Stimulated activated naive CD4-positive, alpha-beta T cell treated with Interleukin-2 at 50 U/mL for 16 hours (primary cell): Measurements from ENCODE around the gene GPR21.

Source experiments
- DNase-seq: peaks from one replicate; lab custom pipeline; 2025; lab: John Stamatoyannopoulos, UW

Gene GPR21

DNA sequence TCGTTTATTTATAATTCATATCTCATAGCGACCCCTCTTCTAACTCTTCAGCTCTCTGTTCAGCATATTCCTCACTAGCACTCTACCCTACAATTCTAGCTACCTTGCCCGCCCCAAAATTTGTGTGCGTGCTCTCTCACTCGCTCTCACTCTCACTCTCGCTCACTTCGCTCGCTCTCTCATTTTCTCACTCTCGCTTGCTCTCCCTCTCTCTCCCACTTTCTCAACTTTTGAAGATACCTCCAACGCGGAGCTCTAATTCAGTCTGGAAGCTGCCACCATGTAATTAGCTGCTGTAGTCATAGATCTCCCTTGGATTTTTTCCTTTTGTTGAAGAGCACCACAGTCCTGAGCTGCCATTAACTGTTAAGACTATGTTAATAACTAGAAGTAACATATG is 30.4 kb downstream of the GPR21 start:
- DNase-seq: no peak

DNA sequence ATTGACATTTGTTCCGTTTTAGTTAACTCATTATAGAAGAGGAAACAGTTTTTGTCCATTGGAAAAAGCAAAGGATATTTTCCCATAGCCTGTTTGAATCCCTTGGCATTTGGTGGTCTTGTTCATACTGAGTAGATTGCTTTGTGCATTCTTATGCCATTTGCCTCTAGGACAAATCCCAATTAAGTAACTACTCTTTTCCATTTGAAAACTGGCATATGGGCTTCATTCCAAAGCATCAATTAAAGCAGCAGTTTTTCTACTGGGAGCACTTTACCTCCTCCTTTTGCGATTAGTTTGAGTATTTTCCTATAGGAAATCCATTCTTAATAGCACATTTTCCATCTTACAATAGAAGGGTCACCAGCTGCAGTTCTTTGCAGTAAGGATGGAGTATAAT is 31.2 kb downstream of the GPR21 start:
- DNase-seq: no peak

DNA sequence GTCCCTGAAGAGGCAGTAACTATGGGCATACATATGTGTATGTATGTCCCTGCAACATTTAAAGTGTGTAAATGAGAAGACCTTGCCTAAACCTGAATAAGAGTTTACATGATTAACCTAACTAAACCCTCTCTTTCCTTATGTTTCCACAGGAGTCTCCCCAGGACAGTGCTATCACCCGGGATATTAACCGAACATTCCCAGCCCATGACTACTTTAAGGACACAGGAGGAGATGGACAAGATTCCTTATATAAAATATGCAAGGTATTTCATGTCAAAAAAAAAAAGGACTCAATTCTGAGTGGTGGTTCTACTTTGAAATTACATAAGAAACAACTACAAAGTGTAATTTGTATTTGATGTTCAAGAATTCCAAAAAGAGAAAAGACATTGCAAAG is 31.7 kb downstream of the GPR21 start:
- DNase-seq: no peak

DNA sequence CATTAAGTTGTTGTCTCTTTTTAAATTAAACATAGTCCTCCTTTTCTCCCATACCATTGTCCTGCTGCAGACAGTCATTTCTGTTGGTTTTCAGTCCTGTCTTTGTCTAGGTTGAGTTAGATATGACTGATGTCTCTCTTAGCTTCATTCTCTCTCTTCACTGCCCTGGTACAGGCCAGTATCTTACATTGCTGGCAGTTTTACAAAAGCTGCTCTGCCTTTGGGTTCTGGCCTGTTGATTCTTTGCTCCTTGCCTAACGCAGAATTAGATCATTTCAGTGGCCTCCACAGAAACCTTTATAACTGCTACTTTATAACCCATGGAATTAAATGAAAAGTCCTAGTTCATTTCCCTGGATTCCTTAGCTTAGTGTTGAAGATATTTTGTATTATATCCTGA is 33.7 kb downstream of the GPR21 start:
- no peak for DNase-seq

DNA sequence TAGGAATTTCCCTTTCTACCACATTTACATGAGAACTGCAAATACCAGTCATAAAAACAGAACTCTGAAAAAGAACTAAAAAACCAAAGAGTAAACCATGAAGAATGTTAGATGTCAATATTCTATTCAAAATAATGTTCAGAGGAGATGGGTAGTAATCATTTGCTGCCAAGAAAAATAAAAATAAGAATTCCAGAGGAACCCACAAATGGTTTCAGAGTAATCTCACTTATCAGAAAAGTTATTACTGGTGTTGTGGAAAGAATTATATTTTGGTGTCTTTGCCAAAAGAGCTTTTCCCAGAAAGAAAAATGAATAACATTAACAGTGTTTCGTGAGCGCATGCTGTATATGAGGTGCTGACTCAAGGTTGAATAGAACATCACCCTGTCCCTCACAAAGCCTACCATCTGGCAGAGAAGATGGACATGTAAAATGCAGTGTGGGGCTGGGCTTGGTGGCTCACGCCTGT is 35.6 kb downstream of the GPR21 start:
- no peak for DNase-seq

DNA sequence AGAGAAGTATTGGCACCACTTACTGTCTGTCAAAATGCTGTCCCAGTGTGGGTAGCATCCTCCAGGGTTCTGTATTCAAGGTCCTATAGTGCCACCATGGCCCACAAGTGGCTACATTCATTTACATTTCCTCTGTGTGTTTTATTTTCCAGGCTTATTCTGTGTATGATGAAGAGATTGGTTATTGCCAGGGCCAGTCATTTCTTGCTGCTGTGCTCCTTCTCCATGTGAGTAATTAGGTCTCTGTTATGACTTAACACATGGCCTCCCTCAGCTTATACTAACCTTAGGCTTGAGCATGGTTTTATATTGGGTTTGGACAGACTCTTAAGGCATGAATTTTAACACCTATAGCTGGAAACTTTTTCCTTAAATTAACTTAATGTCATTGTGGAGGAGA is 36.7 kb downstream of the GPR21 start:
- no peak for DNase-seq

DNA sequence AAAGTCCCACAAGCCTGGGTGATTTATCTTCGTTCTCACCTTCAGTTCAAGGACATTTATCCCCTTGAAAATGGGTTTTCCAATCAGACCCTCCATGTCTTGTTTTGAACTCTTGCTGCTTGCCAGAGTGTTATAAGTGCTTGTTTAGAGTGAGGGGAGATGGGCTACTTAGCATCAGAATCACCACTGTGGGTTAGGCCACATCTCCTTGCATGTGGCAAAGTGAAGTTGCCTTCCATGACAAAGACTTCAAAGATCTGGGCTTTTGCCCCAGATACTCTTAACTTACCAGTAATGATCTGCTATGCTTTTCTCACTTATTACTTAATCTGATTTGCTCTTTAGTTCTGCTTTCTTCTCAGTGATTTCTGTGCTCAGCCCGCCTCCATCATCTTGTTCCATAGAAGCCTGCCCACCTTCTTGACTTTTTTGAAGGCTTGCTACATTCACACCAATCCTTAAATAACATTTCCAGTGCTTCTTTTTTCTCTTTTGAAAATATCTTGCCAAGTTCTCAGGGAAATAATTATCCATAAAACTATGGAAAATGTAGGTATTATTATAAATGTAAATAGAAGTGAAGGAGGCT is 39.0 kb downstream of the GPR21 start:
- no peak for DNase-seq

DNA sequence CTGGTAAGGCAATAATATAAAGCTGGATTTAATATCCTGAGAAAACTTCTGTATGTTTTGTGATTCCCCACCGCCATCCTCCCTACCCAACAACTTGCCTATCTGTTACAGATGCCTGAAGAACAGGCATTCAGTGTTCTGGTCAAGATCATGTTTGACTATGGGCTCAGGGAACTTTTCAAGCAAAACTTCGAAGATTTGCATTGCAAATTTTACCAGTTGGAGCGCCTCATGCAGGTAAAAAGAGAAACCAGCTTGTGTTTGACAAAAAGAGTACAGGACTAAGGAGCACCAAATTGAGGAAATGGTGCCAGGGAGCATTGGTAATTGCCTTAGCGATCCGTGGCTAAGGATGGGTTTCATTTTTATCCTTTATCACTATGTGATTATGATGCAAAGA is 40.0 kb downstream of the GPR21 start:
- no peak for DNase-seq

DNA sequence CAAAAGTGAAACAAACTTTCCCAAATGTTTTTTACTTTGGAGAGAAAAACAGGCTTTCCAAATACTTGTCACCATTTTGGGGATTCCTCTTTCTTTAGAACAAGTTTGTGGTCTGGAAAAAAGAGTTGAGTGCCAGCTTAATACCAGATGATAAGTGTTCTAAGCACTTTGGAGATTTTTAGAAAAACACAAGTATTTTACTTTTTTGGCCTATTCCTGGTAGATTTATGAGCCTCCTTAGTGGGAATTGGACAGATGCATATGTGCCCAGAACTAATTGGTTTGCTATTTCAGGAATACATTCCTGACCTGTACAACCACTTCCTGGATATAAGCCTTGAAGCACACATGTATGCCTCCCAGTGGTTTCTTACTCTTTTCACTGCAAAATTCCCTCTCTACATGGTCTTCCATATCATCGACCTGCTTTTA is 40.5 kb downstream of the GPR21 start:
- no peak for DNase-seq

DNA sequence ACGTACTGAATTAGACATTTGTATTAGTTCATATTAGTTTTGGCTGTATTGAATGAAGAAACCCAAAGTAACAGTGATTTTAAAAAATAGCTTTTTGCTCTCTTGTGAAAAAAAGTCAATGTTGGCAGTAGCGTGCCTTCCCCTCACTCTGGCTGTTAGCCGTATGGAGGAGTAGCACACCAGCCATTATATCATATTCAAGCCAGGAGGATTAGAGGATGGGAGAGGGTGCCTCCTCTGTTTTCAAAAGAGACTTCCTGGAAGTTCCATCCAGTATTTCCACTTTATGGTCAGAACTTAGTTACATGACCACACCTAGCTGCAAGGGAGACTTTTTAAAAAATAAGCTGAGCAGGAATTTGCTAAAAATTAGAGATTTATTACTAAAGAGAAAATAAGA is 41.2 kb downstream of the GPR21 start:
- DNase-seq: no peak

DNA sequence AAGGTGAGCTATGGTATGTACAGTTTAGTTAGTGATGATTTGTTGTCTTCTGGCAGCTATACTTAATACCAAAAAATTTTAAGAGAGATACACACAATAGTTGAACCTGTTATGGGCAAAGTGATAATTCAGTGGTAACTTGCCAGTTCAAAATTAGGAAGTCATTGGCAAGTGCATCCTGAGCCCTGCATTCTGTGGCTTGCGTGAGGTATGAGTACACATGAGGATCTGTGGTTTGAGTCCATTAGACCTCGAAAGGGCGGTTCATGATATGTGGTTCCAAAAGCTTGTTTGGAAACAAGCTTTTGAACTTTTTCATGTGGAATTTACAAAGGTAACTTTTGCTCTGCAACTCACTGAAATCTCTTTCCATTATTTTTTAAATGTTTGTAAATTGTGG is 47.0 kb downstream of the GPR21 start:
- no peak for DNase-seq

DNA sequence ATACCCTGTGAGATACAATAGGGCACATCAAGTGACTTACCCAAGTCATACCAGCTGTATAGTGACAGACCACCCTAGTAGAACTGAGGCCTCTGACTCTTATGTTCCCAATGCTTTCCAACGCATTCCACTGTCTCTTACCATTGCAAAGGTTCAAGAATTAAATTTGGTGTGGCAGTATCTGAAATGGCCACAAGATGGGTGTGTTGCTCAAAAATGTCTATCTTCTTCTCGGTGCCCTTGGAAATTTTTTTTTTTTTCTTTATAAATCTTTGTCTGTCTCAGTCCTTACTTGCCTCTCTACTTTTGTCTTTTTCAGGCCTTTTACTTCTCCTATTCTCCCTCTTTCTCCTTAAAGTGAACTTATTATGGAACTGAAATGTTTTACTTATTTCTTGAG is 48.4 kb downstream of the GPR21 start:
- no peak for DNase-seq

DNA sequence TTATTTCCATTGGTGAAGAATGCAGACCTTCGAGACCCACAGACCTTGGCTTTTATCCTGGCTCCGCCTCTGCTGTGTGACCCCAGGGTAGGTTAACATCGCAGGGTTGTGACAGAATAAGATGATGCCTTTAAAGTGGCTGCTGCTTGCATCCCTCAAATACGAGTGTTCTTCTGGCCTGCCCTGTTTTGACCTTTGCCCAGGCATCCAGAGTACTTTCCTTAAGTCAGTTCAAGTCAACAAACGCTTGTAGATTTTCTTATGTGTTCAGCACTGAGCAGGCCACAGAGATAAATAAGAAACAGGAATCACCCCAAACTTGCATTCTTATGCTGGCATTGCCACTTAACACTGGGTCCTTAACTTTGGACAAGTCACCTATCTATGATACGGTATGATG is 50.2 kb downstream of the GPR21 start:
- DNase-seq: no peak

DNA sequence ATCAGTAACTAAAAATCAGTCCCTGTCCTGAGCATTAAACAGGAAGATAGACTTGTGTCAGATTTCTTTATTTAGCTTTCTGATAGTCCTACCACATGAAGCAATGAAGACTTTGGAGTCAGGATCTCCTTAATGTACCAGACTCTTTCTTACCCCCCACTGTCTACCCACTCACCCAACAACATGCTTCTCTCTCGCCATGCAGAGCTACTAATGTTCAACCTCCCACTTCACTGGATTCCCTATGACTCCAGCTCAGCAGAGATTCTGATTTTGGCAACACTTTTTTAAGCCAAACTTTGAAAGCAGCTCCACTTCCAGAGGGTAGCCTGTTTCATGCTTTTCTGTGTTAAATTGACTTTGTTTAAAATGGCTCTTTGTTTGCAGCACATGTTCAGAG is 50.8 kb downstream of the GPR21 start:
- no peak for DNase-seq
